ENCODE results near the gene SPINDOC.
"Not testable (repeated sequence)": the region's sequence is repeated elsewhere in the genome, so short reads cannot be mapped to it uniquely, and the experiment has no call there.

The SPINDOC gene

DNA sequence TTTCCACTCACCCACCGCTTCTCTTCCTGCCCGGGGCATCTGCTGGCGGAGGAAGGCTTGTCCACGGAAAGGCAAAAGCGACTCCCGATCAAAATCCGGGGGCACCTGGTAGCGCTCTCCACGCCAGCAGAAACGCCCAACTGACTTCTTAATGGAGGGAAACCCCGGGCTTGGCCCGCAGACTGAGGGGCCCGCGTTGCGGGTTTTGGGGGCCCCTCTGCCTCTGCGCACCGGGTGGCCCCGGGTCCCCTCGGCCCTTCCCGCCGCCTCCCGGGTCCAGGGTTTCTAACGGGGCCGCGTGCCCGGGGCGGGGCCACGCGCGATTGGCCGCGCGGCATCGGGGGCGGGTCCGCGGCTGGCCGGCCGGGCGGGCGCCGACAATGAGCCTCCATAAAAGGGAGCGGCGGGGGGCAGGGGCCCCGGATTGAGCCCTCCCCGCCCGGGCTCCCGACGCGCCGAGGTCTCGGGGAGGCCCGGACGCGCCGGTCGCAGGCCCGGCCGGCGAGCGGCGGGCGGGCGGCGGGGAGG lies at the start of gene SPINDOC:
Gene SPINDOC, plus strand, starts transcription at position 422 of the 528 bp plus-strand sequence. CDS start 231 bp downstream, outside the sequence.
- intact Hi-C loops (cut with DNase I): no loop called here
- peak; percentile 39 to 94 (median 88) for DNase-seq

DNA sequence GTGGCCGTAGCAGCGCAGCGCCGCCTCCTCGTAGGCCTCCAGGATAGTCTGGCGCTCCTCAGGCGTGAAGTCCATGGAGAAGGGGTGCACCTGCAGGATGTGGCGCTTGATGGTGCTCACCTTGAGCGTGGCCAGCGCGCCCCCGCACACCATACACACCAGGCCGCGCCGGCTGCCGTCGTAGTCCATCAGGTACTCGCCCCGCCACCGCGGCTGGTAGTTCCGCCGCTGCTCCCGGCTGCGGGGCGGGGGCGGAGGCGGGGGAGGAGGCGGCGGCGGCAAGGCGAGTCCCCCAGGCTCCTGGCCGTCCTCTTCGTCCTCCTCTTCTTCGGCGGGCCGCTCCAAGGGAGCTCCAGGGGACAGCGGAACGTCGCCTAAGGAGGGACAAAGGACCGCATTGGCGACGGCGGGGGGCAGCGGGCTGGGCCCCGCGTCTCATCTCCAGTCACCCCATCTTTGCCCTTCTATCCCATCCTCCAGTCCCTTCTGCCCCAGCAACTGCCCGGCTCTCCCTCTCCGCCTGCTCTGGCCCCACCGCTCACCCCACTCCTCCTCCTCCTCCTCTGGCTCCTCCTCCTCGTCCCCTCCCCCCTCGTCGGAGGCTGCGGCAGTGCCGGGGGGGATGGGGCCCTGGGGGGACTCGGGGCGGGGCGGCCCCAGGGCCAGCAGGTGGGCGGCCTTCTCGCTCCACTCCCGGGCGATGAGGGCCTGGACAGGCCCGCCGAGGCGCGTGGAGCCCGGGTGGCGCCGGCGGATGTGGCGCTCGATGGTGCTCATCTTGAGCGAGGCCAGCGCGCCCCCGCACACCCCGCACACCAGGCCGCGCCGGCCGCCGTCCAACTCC lies 49.5 kb upstream of the SPINDOC start:
- intact Hi-C loops (cut with DNase I): loop anchor here (10.0 kb wide), 1 partner anchor 181 kb away; no protein-coding TSS in a partner anchor
- DNase-seq: peak in 29 of 42 donors; percentile 32 to 75 (median 51)

DNA sequence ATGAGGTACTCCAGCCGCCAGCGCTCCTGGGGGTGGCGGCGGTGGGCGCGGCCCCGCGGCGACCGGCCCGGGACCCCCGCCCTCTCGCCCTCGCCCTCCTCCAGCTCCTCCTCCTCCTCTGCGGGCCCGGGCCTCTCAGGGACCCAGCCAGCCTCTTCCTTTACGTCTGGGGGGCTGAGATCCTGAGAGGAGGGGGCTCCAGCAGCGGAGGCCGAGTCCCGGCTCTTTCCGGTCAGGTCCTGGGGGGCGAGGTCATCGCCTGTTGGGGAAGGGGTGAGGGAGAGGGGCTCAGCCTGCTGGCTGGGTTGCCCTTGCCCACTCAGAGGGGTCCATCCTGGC lies 48.9 kb upstream of the SPINDOC start:
- DNase-seq: no peak
- intact Hi-C loops (cut with DNase I): loop anchor here (10.0 kb wide), 1 partner anchor 180 kb away; no protein-coding TSS in a partner anchor

GRCh38 chr11:63764679-63765647 lies 48.3 kb upstream of the SPINDOC start:
- peak in 2 of 42 donors; percentile 2 to 19 for DNase-seq
- intact Hi-C loops (cut with DNase I): loop anchor here (10.0 kb wide), 1 partner anchor 180 kb away; no protein-coding TSS in a partner anchor

DNA sequence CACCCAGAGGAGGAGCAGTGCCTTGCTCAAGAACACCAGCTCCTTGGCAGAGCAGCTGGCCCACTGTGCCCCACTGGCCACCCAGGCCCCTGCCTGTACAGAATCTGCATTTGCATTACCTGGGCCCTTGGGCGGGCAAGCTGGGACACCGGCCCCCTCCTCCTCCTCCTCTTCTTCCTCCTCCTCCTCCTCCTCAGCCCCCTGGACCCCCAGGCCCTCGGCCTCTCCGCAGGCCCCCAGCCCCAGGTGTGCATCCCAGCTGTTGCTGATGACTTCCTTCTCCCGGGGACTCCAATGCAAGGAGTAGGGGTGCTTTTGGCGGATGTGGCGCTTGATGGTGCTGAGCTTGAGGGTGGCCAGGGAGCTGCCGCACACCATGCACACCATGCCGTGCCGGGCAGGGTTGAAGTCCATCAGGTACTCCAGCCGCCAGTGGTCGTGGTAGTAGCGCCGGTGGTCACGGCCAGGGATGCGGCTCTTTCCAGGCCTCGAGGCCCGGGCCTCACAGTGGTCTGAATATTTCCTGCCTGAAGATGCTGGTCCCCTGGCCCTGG lies 47.5 kb upstream of the SPINDOC start:
- intact Hi-C loops (cut with DNase I): loop anchor here (10.0 kb wide), 1 partner anchor 179 kb away; no protein-coding TSS in a partner anchor
- peak in 1 of 42 donors; percentile 31 for DNase-seq

- peak in 6 of 42 donors; percentile 3 to 31 (median 19) for DNase-seq
- intact Hi-C loops (cut with DNase I): loop anchor here (10.0 kb wide), 1 partner anchor 178 kb away; no protein-coding TSS in a partner anchor
Measured at GRCh38 chr11:63766531-63767235, 46.6 kb upstream of the SPINDOC start.

DNA sequence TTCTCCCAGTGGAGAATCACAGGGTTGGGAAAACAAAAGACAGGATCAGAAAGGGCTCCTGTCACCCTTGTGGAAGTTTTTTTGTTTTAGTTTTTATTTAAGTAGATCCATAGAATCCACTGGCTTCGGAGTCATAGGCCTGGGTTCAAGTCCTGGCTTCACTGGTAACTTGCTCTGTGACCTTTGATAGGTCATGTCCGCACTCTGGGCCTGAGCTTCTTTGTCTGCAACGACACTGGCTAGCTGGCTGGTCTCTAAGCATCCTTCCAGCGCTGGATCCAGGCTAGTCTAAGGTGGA lies 46.0 kb upstream of the SPINDOC start:
- DNase-seq: no peak
- intact Hi-C loops (cut with DNase I): loop anchor here (10.0 kb wide), 1 partner anchor 178 kb away; no protein-coding TSS in a partner anchor

DNA sequence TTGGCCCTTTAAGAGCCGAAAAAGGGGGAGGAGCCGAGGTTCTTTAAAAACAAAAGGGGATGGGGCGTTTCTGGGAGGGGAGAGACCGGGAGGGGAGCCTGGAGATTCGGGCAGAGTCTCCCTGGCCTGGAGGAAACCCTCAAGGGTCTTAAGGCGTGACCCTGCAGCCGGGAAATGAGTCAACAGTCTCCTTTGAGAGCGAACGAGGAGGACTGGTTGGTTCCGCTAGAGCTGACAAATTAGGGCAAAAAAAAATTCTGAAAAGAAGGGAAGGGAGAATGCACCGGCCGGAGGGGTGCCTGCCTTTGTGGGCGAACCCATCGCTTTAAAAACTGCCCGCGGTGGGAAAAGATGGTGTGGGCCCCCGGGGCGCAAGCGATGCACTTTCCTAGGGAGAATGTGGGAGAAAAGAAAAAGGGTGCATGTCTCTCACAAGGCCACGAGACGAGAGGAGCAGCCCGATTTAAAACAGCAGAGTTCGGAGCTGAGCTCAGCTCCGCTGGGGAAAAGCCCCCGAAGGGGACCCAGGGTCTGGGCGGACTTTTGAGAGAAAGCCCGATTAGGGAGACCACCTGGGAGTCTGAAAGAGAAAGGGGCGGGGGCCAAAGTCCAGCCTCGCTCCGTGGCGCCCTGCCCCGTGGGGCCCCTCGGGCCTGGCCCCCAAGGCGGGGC lies 45.6 kb upstream of the SPINDOC start:
- intact Hi-C loops (cut with DNase I): loop anchor here (10.0 kb wide), 1 partner anchor 177 kb away; no protein-coding TSS in a partner anchor

DNA sequence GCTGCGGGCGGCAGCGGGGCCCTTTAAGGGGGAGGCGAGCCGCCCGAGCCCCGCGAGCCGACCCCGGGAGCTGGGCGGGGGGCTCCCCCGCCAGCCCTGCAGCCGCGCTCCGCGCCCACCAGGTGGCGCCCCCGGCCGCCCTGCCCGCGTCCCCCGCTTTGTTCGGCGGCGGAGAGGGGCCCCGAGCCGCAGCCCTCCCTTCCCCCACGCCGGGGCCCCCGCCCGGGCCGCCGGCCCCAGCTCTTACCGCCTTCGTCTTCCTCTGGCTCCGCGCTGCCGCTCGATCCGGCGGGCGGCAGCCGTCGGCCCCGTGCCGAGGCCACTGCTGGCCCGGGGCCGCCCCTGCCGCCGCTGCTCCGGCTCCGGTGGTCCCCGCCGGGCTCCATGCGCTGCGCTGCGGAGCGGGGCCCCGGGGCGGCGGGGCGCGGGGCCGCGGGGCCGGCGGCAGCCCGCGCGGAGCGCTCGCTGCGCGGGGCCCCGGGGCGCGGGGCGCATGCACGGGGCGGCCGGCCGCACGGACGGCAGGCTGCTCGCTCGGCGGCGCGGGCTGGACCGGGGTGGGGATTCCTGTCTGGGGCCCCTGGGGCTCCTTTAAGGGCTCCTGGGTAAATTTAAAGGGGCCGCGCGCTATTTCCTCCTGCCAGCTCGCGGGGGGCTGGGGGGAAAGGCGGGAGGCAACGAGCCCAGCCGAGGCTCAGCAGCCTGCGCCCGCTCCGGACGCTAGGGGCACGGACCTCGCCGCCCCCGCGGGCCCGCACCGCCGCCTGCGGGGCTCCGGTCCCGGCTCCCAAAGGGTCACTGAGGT lies 44.8 kb upstream of the SPINDOC start, which contains the start of gene ZFTA:
Gene ZFTA, minus strand, starts transcription at position 539 of the 805 bp plus-strand sequence. Its CDS starts 153 bp downstream, at position 386.
- intact Hi-C loops (cut with DNase I): loop anchor here (10.0 kb wide), 1 partner anchor 176 kb away; no protein-coding TSS in a partner anchor
- DNase-seq: peak in 36 of 42 donors; percentile 29 to 83 (median 62)

More for the DNA sequence above, 45.6 kb upstream of the SPINDOC start:
- DNase-seq: peak in 35 of 42 donors; percentile 13 to 82 (median 61)

- intact Hi-C loops (cut with DNase I): loop anchor here (10.0 kb wide), 1 partner anchor 176 kb away; no protein-coding TSS in a partner anchor
- peak in 15 of 42 donors; percentile 15 to 61 (median 40) for DNase-seq
Measured at GRCh38 chr11:63769042-63769713, 44.1 kb upstream of the SPINDOC start.

DNA sequence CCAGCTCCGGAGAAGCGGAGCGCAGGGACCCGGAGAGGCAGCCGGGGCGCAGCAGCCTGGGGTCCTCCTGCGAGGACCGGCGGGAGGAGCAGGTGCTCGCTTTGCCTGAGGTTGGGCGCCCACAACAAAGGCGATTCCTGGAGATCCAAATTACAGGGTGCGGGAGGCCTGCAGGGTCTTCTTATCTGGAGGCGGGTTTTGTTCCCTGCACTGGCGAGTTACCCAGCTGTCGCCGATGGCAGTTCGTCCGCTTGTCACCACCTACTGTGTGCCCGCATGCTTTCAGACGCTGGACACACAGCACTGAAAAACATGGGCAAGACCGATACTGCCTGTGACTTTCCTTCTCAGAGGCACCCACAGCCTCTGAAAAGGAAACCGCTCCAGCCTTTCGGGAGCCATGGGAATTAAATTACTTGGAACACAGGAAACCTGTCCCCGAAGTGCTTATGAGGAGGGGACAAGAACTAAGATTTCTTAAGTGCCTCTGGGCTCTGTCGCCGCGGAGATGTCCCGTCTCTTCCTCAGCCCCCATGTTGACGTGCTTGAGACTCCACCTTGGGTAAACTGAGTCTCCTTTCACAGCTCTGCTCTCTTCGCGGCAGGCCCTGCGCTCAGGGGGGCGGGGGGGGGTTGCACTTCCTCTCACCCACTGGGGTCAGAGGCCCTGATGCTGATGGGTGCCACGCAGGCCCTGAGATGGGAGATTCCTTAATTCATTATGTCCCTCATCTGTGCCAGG lies 43.4 kb upstream of the SPINDOC start:
- intact Hi-C loops (cut with DNase I): loop anchor here (10.0 kb wide), 1 partner anchor 175 kb away; no protein-coding TSS in a partner anchor
- DNase-seq: peak in 3 of 42 donors; percentile 8 to 18 (median 9)

DNA sequence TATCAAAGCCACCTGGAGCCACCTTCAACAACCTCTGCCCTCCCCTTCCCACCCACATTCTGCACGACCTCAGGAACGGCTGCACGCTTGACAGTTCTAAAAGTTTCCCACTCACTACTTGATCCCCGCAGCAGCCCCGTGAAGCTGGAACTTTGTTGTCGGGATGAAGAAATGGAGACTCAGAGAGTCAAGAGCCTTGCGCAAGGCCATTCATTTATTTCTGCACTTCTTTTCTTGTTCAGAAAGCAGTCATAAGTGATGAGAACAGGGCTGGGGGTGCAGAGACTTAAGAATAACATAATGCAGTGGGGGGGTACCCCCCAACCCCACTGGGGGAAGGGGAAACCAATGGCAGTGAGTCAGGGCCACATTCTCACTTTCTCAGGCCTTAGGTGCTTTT lies 42.5 kb upstream of the SPINDOC start:
- DNase-seq: no peak
- intact Hi-C loops (cut with DNase I): no loop called here

- intact Hi-C loops (cut with DNase I); DNase-seq: not testable (repeated sequence)
Measured at GRCh38 chr11:63771741-63772318, 41.4 kb upstream of the SPINDOC start.

DNA sequence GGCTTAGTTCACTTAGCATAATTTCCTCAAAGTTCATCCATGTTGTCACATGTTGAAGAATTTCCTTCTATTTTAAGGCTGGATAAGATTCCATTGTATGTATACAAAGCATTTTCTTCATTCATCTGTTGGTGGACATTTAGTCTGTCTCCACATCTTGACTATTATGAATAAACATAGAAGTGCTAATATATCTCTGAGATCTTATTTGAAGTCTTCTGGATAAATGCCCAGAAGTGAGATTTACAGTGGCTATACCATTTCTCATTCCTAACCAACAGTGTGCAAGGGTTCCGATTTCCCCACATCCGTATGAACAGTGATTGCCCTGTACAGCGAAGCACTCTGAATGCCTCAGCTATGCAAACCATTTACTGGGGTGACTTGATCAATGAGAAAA lies 38.1 kb upstream of the SPINDOC start:
- intact Hi-C loops (cut with DNase I): no loop called here
- DNase-seq: no peak

DNA sequence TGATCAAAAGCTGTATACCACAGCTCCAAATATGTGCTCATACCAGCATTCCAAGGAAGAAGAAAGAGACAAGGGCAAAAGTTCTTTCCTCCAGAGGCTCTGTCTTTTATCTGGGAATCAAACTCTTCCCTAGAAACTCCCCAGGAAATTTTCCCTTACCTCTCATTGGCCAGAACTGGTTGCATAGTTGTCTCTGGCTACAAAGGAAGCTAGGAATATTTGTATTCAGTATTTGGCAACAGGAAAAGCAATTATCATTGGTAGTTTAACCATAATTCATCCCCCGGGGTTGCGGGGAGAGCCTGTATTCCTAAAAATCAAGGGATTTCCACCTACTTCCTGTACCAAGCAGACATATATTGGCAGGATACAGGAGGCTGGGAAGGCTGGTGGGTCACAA lies 34.2 kb upstream of the SPINDOC start:
- intact Hi-C loops (cut with DNase I): no loop called here
- no peak for DNase-seq

Measured in head of caudate nucleus (tissue), 42 donors.